Hepatocyte (in vitro differentiated cells): Measurements from ENCODE around the gene PDLIM7.

Source experiments
- EZH2 ChIP-seq: fragments of 200-600 bp; sonication (generic); IDR thresholded peaks from 2 replicates; pipeline ENCODE4 v1.6.1; 2016; ENCODE audit warnings: antibody characterized with exemption, mild to moderate bottlenecking, borderline replicate concordance
- TF ChIP-seq, protein P1 (sequence below): fragments of 200-600 bp; sonication (generic); IDR thresholded peaks from 2 replicates; pipeline ENCODE4 v1.5.1; 2016; ENCODE audit warnings: antibody characterized with exemption, mild to moderate bottlenecking; ENCODE audit not compliant: poor library complexity

DNA sequence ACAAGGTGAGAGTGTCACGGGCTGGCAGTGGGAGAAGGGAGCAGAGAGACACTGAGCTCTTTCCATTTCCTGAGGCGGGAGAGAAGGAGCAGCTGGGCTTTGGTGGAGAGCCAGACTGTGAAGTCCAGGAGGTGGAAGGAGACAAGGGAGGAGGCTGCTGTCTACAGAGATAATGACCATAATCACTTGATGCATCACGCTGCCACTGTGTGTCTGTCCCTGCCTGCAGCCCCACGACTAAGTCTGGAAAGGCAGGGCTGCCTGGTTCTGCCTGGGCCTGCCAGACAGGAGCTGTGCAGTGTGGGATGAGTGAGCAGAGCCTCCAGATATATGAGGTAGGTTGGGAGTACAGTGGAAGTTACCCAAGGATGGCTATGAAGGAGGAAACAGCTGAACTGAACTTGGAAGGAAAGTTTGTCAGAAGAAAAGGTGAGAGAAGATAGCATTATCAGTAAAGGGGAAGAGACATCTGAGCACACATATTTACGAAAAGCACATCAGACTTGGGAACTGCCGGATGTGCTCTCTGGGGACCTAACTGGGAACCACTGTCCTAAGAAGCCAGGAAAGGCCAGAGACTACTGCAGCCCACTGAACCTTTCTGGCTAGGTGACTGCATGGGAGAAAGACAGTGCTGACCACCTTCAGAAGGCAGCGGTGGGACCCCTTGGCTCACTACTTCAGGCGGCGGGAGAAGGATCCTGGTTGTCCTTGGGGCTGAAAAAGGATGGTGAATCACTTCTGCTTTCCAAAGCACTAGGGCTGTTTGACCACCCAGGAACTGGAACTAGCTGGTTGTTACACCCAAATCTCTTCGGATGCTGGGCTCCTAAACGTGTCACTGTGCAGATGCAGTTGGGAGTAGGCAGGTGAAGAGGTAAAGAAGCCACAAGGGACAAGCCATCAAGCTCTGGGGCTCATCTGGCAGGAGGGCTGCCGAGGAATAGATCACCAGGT lies 32.1 kb upstream of the PDLIM7 start:
- TF ChIP-seq, protein P1, sequence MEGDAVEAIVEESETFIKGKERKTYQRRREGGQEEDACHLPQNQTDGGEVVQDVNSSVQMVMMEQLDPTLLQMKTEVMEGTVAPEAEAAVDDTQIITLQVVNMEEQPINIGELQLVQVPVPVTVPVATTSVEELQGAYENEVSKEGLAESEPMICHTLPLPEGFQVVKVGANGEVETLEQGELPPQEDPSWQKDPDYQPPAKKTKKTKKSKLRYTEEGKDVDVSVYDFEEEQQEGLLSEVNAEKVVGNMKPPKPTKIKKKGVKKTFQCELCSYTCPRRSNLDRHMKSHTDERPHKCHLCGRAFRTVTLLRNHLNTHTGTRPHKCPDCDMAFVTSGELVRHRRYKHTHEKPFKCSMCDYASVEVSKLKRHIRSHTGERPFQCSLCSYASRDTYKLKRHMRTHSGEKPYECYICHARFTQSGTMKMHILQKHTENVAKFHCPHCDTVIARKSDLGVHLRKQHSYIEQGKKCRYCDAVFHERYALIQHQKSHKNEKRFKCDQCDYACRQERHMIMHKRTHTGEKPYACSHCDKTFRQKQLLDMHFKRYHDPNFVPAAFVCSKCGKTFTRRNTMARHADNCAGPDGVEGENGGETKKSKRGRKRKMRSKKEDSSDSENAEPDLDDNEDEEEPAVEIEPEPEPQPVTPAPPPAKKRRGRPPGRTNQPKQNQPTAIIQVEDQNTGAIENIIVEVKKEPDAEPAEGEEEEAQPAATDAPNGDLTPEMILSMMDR = no peak
- no peak for TF ChIP-seq EZH2
